Endothelial cell (in vitro differentiated cells): ENCODE measurements around the gene BACE1-AS. TPM values are rescaled to one million over a fixed set of nuclear protein-coding genes. Genes with fewer than 3 reads are reported as not detected.

Source experiments
- DNase-seq: peaks from one replicate; pipeline ENCODE4 v3.0.0; 2021; ENCODE audit warnings: low spot score
- H3K27ac Mint-ChIP-seq: one replicate; pipeline ENCODE4 v1.8.0; 2021; ENCODE audit warnings: mixed read lengths, inconsistent platforms; ENCODE audit not compliant: unreplicated experiment
- H3K27me3 Mint-ChIP-seq: one replicate; pipeline ENCODE4 v1.8.0; 2021; ENCODE audit warnings: mild to moderate bottlenecking, moderate library complexity, mixed read lengths, inconsistent platforms; ENCODE audit not compliant: unreplicated experiment
- H3K36me3 Mint-ChIP-seq: one replicate; pipeline ENCODE4 v1.8.0; 2021; ENCODE audit warnings: mild to moderate bottlenecking, low read depth, mixed read lengths, inconsistent platforms; ENCODE audit not compliant: unreplicated experiment
- H3K4me1 Mint-ChIP-seq: one replicate; pipeline ENCODE4 v1.8.0; 2021; ENCODE audit warnings: mild to moderate bottlenecking, mixed read lengths, inconsistent platforms; ENCODE audit not compliant: unreplicated experiment
- H3K4me3 Mint-ChIP-seq: one replicate; pipeline ENCODE4 v1.8.0; 2021; ENCODE audit warnings: mild to moderate bottlenecking, mixed read lengths, inconsistent platforms; ENCODE audit not compliant: unreplicated experiment
- H3K9me3 Mint-ChIP-seq: one replicate; pipeline ENCODE4 v1.8.0; 2021; ENCODE audit warnings: mixed read lengths, inconsistent platforms; ENCODE audit not compliant: unreplicated experiment
- CTCF ChIP-seq: fragments of 200-600 bp; sonication (generic); IDR thresholded peaks from one replicate; pipeline ENCODE4 v1.5.0; 2021; ENCODE audit warnings: antibody characterized with exemption; ENCODE audit not compliant: unreplicated experiment
- total RNA-seq: library from RNA; stranded (reverse); fragmentation: NEBNext Ultra II Directional; extraction: Animal tissue kit (Norgen Biotek cat#: 25700); gene quantifications from one replicate; pipeline ENCODE4 v1.2.1, GENCODE V29; 2021; ENCODE audit not compliant: unreplicated experiment

BACE1-AS gene
- total RNA-seq, 1 donor from 2014 or later, result 10.2 TPM

- H3K9me3 Mint-ChIP-seq, result no peaks in the 10 kb centered on the region
- TF ChIP-seq CTCF, result no peak
- H3K36me3 Mint-ChIP-seq, result peaks cover 25% of the 10 kb centered on the region
- H3K4me3 Mint-ChIP-seq, result no peak overlapping the region
- H3K27ac Mint-ChIP-seq, result no peak overlapping the region
- H3K27me3 Mint-ChIP-seq, result peaks cover 4% of the 10 kb centered on the region
- no peak for DNase-seq
- peaks cover 21% of the 10 kb centered on the region for H3K4me1 Mint-ChIP-seq
Measured at GRCh38 chr11:117337076-117337475, 45.9 kb downstream of the BACE1-AS start.

Other genes with a start within 250 kb of the BACE1-AS start
- gene SIK3, start 192.9 kb upstream of the BACE1-AS start, total RNA-seq, result 29.4 TPM
- gene PAFAH1B2, start 147.1 kb upstream of the BACE1-AS start, total RNA-seq, result 87.4 TPM
- 41.3 TPM for gene SIDT2, start 112.6 kb upstream of the BACE1-AS start, total RNA-seq
- 25.4 TPM for gene TAGLN, start 92.0 kb upstream of the BACE1-AS start, total RNA-seq
- gene PCSK7, start 59.3 kb upstream of the BACE1-AS start, total RNA-seq, result 93.6 TPM
- 37.1 TPM for gene RNF214, start 58.7 kb upstream of the BACE1-AS start, total RNA-seq
- 28.4 TPM for gene BACE1, start 24.9 kb downstream of the BACE1-AS start, total RNA-seq
- 28.6 TPM for gene CEP164, start 36.5 kb downstream of the BACE1-AS start, total RNA-seq